T-cell (primary cell): ENCODE results near the gene TRAPPC2. TPM values are rescaled to one million over a fixed set of nuclear protein-coding genes. Genes with fewer than 3 reads are reported as not detected.

Source experiments
- ATAC-seq, 4 experiments: fragments of 200-7000 bp in 3 of 4; fragments of 150-1000 bp in 1 of 4; cut with Tn5 transposase; replicated peaks in 1 of 4; 1 replicate in 3 of 4; 2 replicates in 1 of 4; pipeline ENCODE4 v1.10.0; 2021; ENCODE audit warnings: moderate library complexity in 3 of 4, mild to moderate bottlenecking in 2 of 4, moderate number of reproducible peaks in 1 of 4
- CTCF ChIA-PET, 2 donors: fragments of 300-600 bp; sonication (Branson Sonifier 250); formaldehyde crosslinking; loops; one replicate each; lab custom pipeline; 2022; ENCODE audit warnings: antibody characterized with exemption in 2 of 2; lab: Charles Lee
- POLR2A ChIA-PET, 2 donors: fragments of 300-600 bp; sonication (Branson Sonifier 250); formaldehyde crosslinking; loops; one replicate each; lab custom pipeline; 2022; ENCODE audit warnings: antibody characterized with exemption in 2 of 2; lab: Charles Lee
- DNase-seq, 35 experiments: peaks; one replicate each; pipeline versions ENCODE4 v3.0.0 to v3.0.0-alpha.2; 2013 to 2023
- H3K27ac ChIP-seq: one replicate; pipeline ENCODE4 v1.5.1; 2013; ENCODE audit warnings: low read length
- H3K27me3 ChIP-seq, 2 experiments: replicated peaks in 1 of 2; 1 replicate in 1 of 2; 2 replicates in 1 of 2; pipeline versions ENCODE4 v1.6.1 to v1.7.0; 2013; ENCODE audit warnings: low read length in 1 of 2, mixed read lengths in 1 of 2; ENCODE audit not compliant: control insufficient read depth in 2 of 2, insufficient read depth in 2 of 2; ENCODE audit errors: extremely low read depth in 1 of 2
- H3K36me3 ChIP-seq, 2 donors: 1 replicate in 1 of 2; 2 replicates in 1 of 2; pipeline versions ENCODE4 v1.6.1 to v1.7.0; 2013; ENCODE audit warnings: low read length in 1 of 2; ENCODE audit not compliant: control insufficient read depth in 2 of 2, insufficient read depth in 1 of 2; ENCODE audit errors: extremely low read depth in 1 of 2
- H3K4me1 ChIP-seq, 2 experiments: 1 replicate in 1 of 2; 2 replicates in 1 of 2; pipeline versions ENCODE4 v1.6.1 to v1.7.0; 2013; ENCODE audit warnings: low read length in 2 of 2, mixed read lengths in 1 of 2; ENCODE audit not compliant: insufficient read depth in 2 of 2, control insufficient read depth in 1 of 2; ENCODE audit errors: extremely low read depth in 1 of 2
- H3K4me3 ChIP-seq, 2 donors: 1 replicate in 1 of 2; 2 replicates in 1 of 2; pipeline versions ENCODE4 v1.5.1 to v1.7.0; 2013; ENCODE audit warnings: mild to moderate bottlenecking in 2 of 2, low read length in 1 of 2, moderate library complexity in 1 of 2; ENCODE audit not compliant: control insufficient read depth in 1 of 2; ENCODE audit errors: extremely low read depth in 1 of 2
- H3K9me3 ChIP-seq: 2 replicates; pipeline ENCODE4 v1.7.0; 2013
- H3K27ac Mint-ChIP-seq, 2 donors: one replicate each; pipeline ENCODE4 v1.8.0; 2020 to 2021; ENCODE audit warnings: mild to moderate bottlenecking in 2 of 2, mixed read lengths in 2 of 2
- H3K27me3 Mint-ChIP-seq, 2 donors: one replicate each; pipeline ENCODE4 v1.8.0; 2021 to 2022; ENCODE audit warnings: mixed read lengths in 2 of 2
- H3K36me3 Mint-ChIP-seq: one replicate; pipeline ENCODE4 v1.8.0; 2021; ENCODE audit warnings: mixed read lengths
- H3K4me1 Mint-ChIP-seq, 3 donors: one replicate each; pipeline ENCODE4 v1.8.0; 2020 to 2022; ENCODE audit warnings: mixed read lengths in 3 of 3, mild to moderate bottlenecking in 1 of 3
- H3K4me3 Mint-ChIP-seq, 3 donors: one replicate each; pipeline ENCODE4 v1.8.0; 2020 to 2022; ENCODE audit warnings: mild to moderate bottlenecking in 3 of 3, mixed read lengths in 3 of 3, moderate library complexity in 3 of 3
- H3K9me3 Mint-ChIP-seq, 3 donors: one replicate each; pipeline ENCODE4 v1.8.0; 2020 to 2022; ENCODE audit warnings: mixed read lengths in 3 of 3
- WGBS: methylation state at CpG from one replicate; pipeline ENCODE4 v1.1.5; 2013; ENCODE audit warnings: missing lambda C conversion rate; ENCODE audit not compliant: insufficient coverage; 5-methylcytosine and 5-hydroxymethylcytosine counted together
- total RNA-seq, 35 experiments: library from RNA in 6 of 35; stranded (reverse) in 6 of 35; fragments of 120-200 nt in 1 of 35; gene quantifications; one replicate each; pipeline versions ENCODE4 v1.2.1 to v1.2.4 and lab custom pipeline; 2013 to 2026

Gene TRAPPC2
- total RNA-seq, 5 donors from 2014 or later (not counting 1 experiment from before 2014, with no cell fraction given): 24.8 to 32.9 (median 29.7) TPM

GRCh38 chrX:13770013-13770535 lies 35.7 kb upstream of the TRAPPC2 start:
- no peaks in the 10 kb centered on the region for H3K9me3 Mint-ChIP-seq
- Histone ChIP-seq H3K27ac (no peak overlapping the region), H3K36me3 (peaks cover 8 to 57% of the 10 kb centered on the region in 2 donors), H3K4me1 (no peaks in the 10 kb centered on the region), H3K9me3 (no peaks in the 10 kb centered on the region), H3K4me3 (no peak overlapping the region), H3K27me3 (no peaks in the 10 kb centered on the region)
- ATAC-seq (no peak), DNase-seq (no peak)
- peaks cover 48% of the 10 kb centered on the region for H3K36me3 Mint-ChIP-seq
- WGBS: no CpG with 5 or more reads among the region's 3 CpGs
- H3K4me3 Mint-ChIP-seq: no peak overlapping the region
- H3K27ac Mint-ChIP-seq: no peak overlapping the region
- peaks cover 3 to 7% (median 7%) of the 10 kb centered on the region in 3 donors for H3K4me1 Mint-ChIP-seq
- POLR2A ChIA-PET: interaction anchor here in 1 of 2 donors (0.6 kb wide), 1 partner anchor 13 kb away, joined by 5 read pairs; no protein-coding TSS in a partner anchor
- CTCF ChIA-PET: interaction anchor here in 1 of 2 donors (0.7 kb wide), 1 partner anchor 8 kb away, joined by 3 read pairs; no protein-coding TSS in a partner anchor
- H3K27me3 Mint-ChIP-seq: peaks cover 0 to 13% of the 10 kb centered on the region in 2 donors

DNA sequence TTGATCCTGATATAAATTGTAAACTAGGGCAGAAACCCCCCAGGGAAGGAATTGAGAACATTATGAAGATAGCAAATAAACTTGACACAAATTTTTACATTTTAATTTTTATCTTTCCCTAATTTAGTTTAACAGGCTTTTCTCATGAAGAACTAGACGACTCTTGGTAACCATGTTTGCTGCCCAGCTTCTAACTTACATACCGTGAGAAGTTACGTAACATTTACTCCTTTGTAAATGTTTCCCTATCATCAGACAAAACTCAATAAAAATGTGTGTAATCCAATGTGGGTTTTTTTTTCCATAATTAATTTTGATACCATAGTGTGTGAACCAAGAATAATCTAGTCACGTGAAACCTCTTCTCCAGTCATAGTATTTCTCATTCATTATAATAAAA lies 34.5 kb upstream of the TRAPPC2 start:
- POLR2A ChIA-PET: no interaction called here
- H3K27ac Mint-ChIP-seq: no peak overlapping the region
- H3K9me3 Mint-ChIP-seq: no peaks in the 10 kb centered on the region
- Histone ChIP-seq H3K9me3 (no peaks in the 10 kb centered on the region), H3K4me1 (no peaks in the 10 kb centered on the region), H3K36me3 (peaks cover 8 to 69% of the 10 kb centered on the region in 2 donors), H3K4me3 (no peak overlapping the region), H3K27ac (no peak overlapping the region), H3K27me3 (no peaks in the 10 kb centered on the region)
- WGBS: no CpG with 5 or more reads among the region's 4 CpGs
- H3K4me3 Mint-ChIP-seq: no peak overlapping the region
- peaks cover 0 to 7% of the 10 kb centered on the region in 2 donors for H3K27me3 Mint-ChIP-seq
- ATAC-seq (no peak), DNase-seq (no peak)
- CTCF ChIA-PET: no interaction called here
- peaks cover 3 to 7% (median 7%) of the 10 kb centered on the region in 3 donors for H3K4me1 Mint-ChIP-seq
- H3K36me3 Mint-ChIP-seq: peaks cover 38% of the 10 kb centered on the region

DNA sequence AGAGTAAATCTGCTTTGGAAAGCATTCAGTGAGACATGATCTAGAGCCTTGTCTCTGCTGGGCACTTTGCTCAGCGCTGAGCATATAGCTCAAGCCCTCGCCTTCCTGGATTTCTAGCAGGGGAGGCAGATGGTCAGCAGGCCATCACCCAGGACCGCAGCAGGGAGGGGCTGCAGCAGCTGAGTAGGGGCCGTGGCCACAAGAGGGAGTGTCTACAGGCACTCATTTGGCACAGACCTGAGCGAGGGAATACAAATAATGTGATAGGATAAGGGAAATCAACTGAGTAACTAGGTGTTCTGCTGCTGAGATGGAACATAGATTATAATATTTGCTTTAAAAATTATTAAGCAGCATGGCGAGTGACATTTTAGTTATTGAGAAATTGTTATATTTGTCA lies 30.3 kb upstream of the TRAPPC2 start:
- peaks cover 0 to 7% of the 10 kb centered on the region in 2 donors for H3K27me3 Mint-ChIP-seq
- DNase-seq: no peak
- no peaks in the 10 kb centered on the region for H3K9me3 Mint-ChIP-seq
- ChIA-PET POLR2A (no interaction called here), CTCF (no interaction called here)
- no peaks in the 10 kb centered on the region for H3K27me3 ChIP-seq
- WGBS: 100% methylated on average over 1 of the region's 6 CpGs
- H3K27ac Mint-ChIP-seq: no peak overlapping the region
- ATAC-seq: no peak
- peaks cover 6 to 85% of the 10 kb centered on the region in 2 donors for H3K36me3 ChIP-seq
- H3K4me1 ChIP-seq: no peaks in the 10 kb centered on the region
- H3K27ac ChIP-seq: no peak overlapping the region
- peaks cover 34% of the 10 kb centered on the region for H3K36me3 Mint-ChIP-seq
- H3K9me3 ChIP-seq: no peaks in the 10 kb centered on the region
- H3K4me3 Mint-ChIP-seq: no peak overlapping the region
- peaks cover 1 to 13% (median 2%) of the 10 kb centered on the region in 3 donors for H3K4me1 Mint-ChIP-seq
- no peak overlapping the region for H3K4me3 ChIP-seq

- H3K27ac Mint-ChIP-seq: no peak overlapping the region
- ChIA-PET CTCF (no interaction called here), POLR2A (no interaction called here)
- no peak for DNase-seq
- whole genome bisulfite sequencing: no CpG with 5 or more reads among the region's 7 CpGs
- H3K4me1 Mint-ChIP-seq: peaks cover under 1 to 14% (median 1%) of the 10 kb centered on the region in 3 donors
- no peak overlapping the region for H3K4me3 Mint-ChIP-seq
- no peak for ATAC-seq
- no peaks in the 10 kb centered on the region for H3K27me3 ChIP-seq
- H3K4me1 ChIP-seq: no peaks in the 10 kb centered on the region
- peaks cover 30% of the 10 kb centered on the region for H3K36me3 Mint-ChIP-seq
- H3K36me3 ChIP-seq: peaks cover 2 to 85% of the 10 kb centered on the region in 2 donors
- no peak overlapping the region for H3K4me3 ChIP-seq
- no peaks in the 10 kb centered on the region for H3K9me3 ChIP-seq
- no peaks in the 10 kb centered on the region for H3K9me3 Mint-ChIP-seq
- no peak overlapping the region for H3K27ac ChIP-seq
- H3K27me3 Mint-ChIP-seq: peaks cover 0 to 7% of the 10 kb centered on the region in 2 donors
These were observed 29.9 kb upstream of the TRAPPC2 start for GRCh38 chrX:13764281-13764680.

DNA sequence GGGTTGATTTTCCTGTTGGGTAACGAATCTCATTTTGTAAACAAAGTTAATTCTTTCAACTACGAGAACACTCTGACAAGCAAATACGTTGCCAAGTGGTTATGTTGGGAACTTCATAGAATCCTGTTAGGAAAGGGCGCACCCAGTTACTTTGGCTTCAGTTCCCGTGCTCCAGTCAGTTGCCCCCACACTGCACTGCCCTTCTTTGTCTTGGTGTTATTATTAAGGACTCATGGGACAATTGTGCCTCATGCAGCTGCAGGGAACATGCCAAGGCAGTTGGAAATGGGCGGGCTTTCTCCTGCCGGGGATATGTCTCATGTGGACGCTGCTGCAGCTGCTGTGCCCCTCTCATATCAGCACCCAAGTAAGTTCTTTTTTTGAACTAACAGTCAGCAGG lies 29.1 kb upstream of the TRAPPC2 start:
- H3K27ac ChIP-seq: no peak overlapping the region
- no peaks in the 10 kb centered on the region for H3K4me1 ChIP-seq
- peaks cover 0 to 7% of the 10 kb centered on the region in 2 donors for H3K27me3 Mint-ChIP-seq

GRCh38 chrX:13761606-13762414 lies 27.4 kb upstream of the TRAPPC2 start:
- Histone ChIP-seq H3K27ac (no peak overlapping the region), H3K4me3 (no peak overlapping the region), H3K27me3 (no peaks in the 10 kb centered on the region), H3K4me1 (no peaks in the 10 kb centered on the region), H3K36me3 (peaks cover 2 to 91% of the 10 kb centered on the region in 2 donors), H3K9me3 (no peaks in the 10 kb centered on the region)
- peaks cover 37% of the 10 kb centered on the region for H3K36me3 Mint-ChIP-seq
- POLR2A ChIA-PET: interaction anchor here in 1 of 2 donors (0.6 kb wide), 3 partner anchors 24 to 957 kb away, joined by 3 to 4 read pairs (median 3); partner anchors contain the start of genes OFD1 and TRAPPC2
- CTCF ChIA-PET: interaction anchor here (0.6 to 0.7 kb wide), 4 partner anchors 9 to 1381 kb away, joined by 3 to 6 read pairs (median 4); no protein-coding TSS in a partner anchor
- no peaks in the 10 kb centered on the region for H3K9me3 Mint-ChIP-seq
- no peak overlapping the region for H3K27ac Mint-ChIP-seq
- DNase-seq (no peak), ATAC-seq (no peak)
- no peak overlapping the region for H3K4me3 Mint-ChIP-seq
- peaks cover 0 to 7% of the 10 kb centered on the region in 2 donors for H3K27me3 Mint-ChIP-seq
- H3K4me1 Mint-ChIP-seq: peaks cover 3 to 23% (median 5%) of the 10 kb centered on the region in 3 donors
- no CpG with 5 or more reads among the region's 7 CpGs for WGBS

More for the DNA sequence above, 29.1 kb upstream of the TRAPPC2 start:
- H3K4me3 Mint-ChIP-seq: no peak overlapping the region
- no peak overlapping the region for H3K4me3 ChIP-seq
- ATAC-seq: no peak
- H3K4me1 Mint-ChIP-seq: peaks cover 1 to 19% (median 5%) of the 10 kb centered on the region in 3 donors
- H3K27me3 ChIP-seq: no peaks in the 10 kb centered on the region
- WGBS: 100% methylated on average over 1 of the region's 8 CpGs
- ChIA-PET CTCF (no interaction called here), POLR2A (no interaction called here)
- H3K36me3 Mint-ChIP-seq: peaks cover 33% of the 10 kb centered on the region
- H3K36me3 ChIP-seq: peaks cover 2 to 85% of the 10 kb centered on the region in 2 donors
- no peak overlapping the region for H3K27ac Mint-ChIP-seq
- DNase-seq: no peak
- no peaks in the 10 kb centered on the region for H3K9me3 Mint-ChIP-seq
- no peaks in the 10 kb centered on the region for H3K9me3 ChIP-seq
